H1 (cell line): ENCODE data around the gene METTL1.

ENCODE experiments used
- CTCF ChIP-seq, 3 experiments: IDR thresholded peaks; 1 replicate in 2 of 3; 2 replicates in 1 of 3; pipeline versions ENCODE4 v1.5.1 to v1.6.1; 2011; ENCODE audit warnings: low read length in 3 of 3, mild to moderate bottlenecking in 3 of 3, inconsistent platforms in 2 of 3, low read depth in 1 of 3, moderate library complexity in 1 of 3; ENCODE audit not compliant: insufficient read depth in 1 of 3; ENCODE audit errors: control extremely low read depth in 1 of 3
- JUN ChIP-seq: IDR thresholded peaks from 2 replicates; pipeline ENCODE4 v1.6.1; 2011; ENCODE audit warnings: low read depth, mild to moderate bottlenecking, improper control_type of control experiment, low read length
- POLR2A ChIP-seq, 2 experiments: IDR thresholded peaks; 1 replicate in 1 of 2; 2 replicates in 1 of 2; pipeline ENCODE4 v1.6.1; 2011; ENCODE audit warnings: low read depth in 2 of 2, low read length in 2 of 2, mild to moderate bottlenecking in 2 of 2; ENCODE audit errors: control extremely low read depth in 1 of 2
- TAF7 ChIP-seq: optimal IDR thresholded peaks from 2 replicates; pipeline ENCODE3; 2011; ENCODE audit warnings: low read depth, mild to moderate bottlenecking, inconsistent platforms, low read length, moderate library complexity, borderline replicate concordance

GRCh38 chr12:57781801-57782200 lies 9.9 kb upstream of the METTL1 start:
- no peak for TF ChIP-seq TAF7
- no peak for TF ChIP-seq CTCF (IDR thresholded peaks at IDR 0.05; ENCODE audit: control extremely low read depth in 1 of 3, insufficient read depth in 1 of 3, low read depth in 1 of 3, low read length in 3 of 3)
- no peak for TF ChIP-seq JUN
- no peak for TF ChIP-seq POLR2A (IDR thresholded peaks at IDR 0.05; ENCODE audit: control extremely low read depth in 1 of 2, low read depth in 2 of 2, low read length in 2 of 2)
